HPDE6-E6E7 (cell line): ENCODE data around the gene CS.
"Not testable (repeated sequence)": the region's sequence is repeated elsewhere in the genome, so short reads cannot be mapped to it uniquely, and the experiment has no call there.

Experiments used
- DNase-seq: peaks from one replicate; pipeline ENCODE4 v3.0.0; 2011; ENCODE audit warnings: missing footprints; ENCODE audit errors: extremely low spot score

CS gene

DNA sequence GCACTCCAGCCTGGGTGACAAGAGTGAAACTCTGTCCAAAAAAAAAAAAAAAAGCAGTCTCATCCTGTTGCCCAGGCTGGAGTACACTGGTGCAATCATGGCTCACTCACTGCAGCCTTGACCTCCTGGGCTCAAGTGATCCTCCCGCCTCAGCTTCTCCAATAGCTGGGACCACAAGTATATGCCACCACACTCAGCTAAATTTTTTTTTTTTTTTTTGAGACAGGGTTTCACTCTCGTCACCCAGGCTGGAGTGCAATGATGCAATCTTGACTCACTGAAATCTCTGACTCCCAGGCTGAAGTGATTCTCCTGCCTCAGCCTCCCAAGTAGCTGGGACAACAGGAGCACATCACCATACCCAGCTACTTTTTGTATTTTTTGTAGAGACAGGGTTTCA, 20.9 kb upstream of the CS start:
- DNase-seq = no peak

DNA sequence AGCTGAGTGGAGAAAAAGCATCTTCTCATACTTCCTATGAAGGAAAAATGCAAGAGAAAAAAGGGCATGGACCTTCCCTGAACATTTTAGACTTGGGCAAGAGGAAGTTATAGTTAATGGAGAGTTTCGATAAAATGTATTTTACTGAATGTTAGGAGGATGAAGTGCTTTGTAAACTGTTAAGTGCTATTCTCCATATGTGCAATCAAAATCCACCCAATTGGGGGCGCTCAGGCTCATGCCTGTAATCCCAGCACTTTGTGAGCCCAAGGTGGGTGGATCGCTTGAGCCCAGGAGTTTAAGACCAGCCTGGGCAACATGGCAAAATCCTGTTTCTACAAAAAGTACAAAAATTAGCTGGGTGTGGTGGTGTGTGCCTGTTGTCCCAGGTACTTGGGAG, 17.5 kb upstream of the CS start:
- no peak for DNase-seq

DNA sequence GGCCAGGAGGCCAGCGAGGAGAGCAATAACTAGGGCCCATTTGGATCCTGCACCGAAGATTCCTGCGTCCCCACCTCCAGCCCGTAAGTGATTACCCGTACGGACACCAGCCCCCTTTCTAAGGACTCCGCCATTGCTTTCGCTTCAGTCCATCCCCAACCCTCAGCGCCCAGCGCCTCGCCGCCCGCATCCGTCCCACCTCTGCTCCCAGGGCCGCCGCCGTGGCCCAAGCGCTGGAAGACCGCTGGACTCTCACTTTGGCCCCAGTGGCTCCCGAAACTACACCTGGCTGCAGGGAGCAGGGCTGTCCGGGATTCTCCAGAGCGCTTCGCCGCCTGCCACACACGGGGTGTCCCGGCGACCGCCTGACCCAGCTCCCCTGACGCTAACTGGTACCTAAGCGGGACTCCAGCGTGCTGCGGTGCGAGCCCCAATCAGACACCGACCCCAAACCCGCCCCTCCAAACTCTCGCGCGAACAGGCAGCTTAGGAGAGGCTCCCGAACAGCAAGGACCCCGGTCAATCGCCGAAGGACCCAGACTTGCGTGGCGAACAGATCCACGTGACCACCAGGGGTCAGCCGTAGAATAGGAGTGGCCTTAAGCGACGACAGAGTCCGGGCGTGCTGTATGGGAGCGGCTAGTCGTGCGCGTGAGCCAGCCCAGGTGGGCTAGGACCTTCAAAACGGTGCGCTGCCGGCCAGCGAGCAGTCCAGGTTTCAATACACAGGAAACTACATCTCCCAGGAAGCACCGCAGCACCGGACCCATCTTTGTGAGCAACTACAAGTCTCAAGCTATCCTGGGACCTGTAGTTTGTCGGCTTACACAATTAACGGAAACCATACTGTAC, 15.7 kb upstream of the CS start, which contains the start of gene CNPY2:
Gene CNPY2 (minus strand): TSS at position 367 of the 852 bp plus-strand sequence. CDS start 771 bp downstream, outside the sequence.
- peak; percentile 97 for DNase-seq

GRCh38 chr12:56315249-56315621, 15.1 kb upstream of the CS start:
- no peak for DNase-seq

GRCh38 chr12:56311003-56311402, 10.9 kb upstream of the CS start:
- DNase-seq = no peak

DNA sequence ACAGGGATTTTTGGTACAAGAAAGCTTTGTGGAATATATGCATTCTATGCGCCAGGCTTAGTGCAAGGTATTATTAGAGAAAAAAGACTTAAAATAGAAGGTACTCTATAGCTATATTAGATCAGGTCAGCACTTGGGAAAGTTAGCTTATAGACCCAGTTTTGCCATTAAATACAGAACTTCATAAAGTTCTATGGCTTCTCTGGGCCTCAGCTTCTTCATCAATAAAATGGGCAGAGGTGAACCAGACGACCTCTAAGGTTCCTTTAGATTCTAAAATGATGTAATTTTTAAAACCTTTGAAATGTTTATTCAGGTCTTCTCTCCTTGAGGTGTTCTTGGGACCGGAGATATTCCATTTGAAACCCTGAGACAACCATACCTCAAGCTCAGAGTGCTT, 8.6 kb upstream of the CS start:
- no peak for DNase-seq

DNA sequence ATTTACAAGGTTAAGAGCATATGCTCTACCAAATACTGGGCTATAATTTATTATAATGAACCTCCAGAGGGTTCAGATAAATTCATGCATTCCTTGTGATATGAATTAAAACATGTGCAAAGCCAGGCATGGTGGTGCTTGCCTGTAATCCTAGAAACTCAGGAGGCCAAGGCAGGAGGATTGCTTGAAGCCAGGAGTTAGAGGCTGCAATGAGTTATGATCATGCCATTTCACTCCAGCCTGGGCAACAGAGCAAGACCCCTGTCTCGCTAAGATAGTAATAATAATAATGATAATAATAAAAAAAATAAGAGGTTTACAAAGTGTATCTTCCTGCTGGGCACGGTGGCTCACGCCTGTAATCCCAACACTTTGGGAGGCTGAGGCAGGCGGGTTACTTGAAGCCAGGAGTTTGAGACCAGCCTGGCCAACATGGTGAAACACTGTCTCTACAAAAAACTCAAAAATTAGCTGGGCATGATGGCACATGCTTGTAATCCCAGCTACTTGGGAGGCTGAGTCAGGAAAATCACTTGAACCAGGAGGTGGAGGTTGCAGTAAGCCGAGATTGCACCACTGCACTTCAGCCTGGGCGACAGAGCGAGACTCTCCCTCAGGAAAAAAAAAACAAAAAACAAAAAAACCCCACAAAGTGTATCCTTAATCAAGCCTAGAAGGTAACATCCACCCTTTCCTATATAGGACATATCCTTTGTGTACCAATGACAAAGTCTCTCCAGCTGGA, 7.3 kb upstream of the CS start:
- DNase-seq = no peak

- DNase-seq = no peak
These were observed 4.9 kb upstream of the CS start for GRCh38 chr12:56304872-56305590.

GRCh38 chr12:56304276-56304675, 4.1 kb upstream of the CS start:
- DNase-seq = no peak

DNA sequence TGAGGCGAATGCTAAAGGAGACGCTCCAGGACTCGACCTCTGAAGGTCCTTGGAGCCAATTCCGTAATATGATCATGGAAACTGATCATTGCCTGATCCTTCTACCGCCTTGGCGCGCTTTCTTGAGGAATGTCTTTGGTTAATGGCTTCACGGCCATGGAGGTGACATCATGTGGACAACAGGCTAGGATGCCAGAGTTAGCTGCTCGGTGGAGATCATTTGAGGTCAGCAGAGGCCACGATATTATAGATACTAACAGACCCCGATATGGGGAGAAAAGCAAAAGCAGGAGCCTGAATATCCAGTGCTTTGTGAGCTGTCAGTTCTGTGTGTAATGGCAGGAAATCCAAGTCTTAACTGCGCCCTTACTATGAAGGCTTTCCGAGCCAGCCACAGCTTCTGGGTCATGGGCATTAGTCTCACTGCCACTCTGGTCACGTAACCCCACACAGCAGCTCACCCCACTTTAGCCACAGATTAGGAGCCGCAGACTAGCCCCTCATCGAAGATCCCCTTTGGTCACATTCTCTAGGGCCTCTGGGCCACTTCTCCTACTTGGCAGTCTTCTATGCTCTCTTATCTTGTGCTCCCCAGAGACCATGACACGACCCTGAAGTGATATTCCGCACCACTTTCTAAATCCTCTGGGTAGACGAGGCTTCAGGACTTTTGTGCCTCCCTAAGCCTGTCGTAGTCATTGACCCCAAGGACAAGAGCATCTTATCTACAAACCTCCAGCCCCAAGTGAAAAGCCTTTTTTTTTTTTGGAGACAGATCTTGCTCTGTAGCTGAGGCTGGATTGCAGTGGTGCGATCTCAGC, 724 bp upstream of the CS start:
- no peak for DNase-seq

DNA sequence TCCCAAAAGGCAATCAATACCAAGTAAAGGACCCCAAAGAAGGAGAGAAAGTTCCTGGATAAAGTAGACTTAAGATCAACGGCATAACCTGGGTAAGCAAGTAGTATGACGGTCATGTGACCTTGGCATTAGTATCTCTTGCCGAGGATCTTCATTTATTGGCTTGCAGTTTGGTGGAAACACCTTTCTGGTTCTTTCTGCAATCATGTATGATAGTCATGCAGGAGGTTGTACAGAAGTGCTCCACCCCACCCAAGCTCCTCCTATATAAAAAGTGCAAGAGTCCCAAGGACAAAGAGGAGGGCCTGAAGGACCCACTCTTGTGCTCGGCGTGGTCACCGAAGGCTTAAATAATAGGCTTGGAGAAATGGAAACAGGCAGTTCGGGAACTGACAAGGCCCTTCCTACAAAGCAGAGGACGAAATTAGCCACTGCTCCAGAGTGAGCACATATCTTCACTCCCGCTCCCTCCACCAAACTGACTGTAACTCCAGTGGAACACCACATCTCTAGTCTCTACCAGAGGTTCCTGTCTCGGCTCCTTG, 750 bp downstream of the CS start:
- DNase-seq = no peak

- no peak for DNase-seq
These were observed 1.3 kb downstream of the CS start for GRCh38 chr12:56298828-56299227.

GRCh38 chr12:56297400-56297799, 2.7 kb downstream of the CS start:
- no peak for DNase-seq

DNA sequence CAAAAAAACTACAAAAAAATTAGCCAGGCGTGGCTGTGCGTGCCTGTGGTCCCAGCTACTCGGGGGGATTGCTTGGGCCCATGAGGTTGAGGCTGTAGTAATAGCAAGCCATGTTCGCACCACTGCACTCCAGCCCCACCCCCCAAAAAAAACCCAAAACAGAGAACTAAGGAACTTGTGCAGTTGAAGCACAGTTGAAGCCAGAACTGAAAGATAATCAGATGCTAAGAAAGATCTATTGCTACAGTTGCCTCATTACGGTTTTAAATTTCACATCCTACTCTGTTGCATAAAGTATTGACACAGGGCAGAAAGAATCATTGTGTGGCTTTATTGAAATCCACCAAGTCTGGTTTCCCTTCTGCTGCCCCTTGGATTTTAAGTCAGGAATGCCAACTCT, 3.8 kb downstream of the CS start:
- no peak for DNase-seq

DNA sequence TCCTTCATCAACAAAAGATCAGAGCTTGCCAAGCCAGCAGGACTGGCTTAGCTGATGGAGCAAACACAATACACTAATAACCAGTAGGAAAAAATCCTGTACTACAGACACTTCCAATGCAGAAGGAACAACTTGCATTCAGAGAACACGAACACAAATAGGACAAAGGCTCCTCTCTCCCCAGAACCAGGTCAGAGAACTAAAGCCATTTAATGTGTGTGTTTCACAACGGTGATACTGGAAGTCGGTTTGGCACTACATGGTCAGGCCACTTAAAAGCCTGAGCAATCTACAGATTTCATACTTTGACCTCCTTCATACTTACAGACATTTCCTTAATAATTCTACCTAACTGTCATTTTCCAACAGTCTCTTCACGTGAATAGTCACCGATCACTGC, 6.3 kb downstream of the CS start:
- DNase-seq = no peak

DNA sequence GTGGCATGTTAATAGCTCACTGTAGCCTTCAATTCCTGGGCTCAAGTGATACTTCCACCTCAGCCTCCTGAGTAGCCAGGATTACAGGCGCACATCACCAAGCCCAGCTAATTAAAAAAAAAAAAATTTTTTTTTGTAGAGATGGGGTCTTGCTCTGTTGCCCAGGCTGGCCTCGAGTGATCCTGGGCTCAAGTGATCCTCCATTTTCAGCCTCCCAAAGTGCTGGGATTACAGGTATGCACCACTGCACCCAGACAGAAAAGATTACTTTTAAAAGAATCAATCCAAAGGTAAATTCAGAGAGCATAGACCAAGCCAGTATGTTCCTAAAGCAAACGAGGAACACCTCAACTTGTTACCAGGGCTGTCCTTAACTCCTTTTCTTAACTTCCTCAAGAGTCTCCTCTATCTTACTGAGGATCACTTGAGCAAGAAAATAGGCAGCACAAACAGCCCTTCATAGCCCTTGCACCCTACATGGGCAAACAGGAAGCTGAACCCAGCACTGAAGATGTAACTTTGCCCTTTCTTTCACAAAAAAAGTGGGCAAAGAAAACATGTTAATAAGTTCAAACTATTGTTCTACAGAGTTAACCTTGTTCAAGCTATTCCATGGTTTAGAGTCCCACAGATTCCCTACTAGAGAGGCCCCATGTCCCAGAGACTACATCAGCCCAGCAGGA, 11.3 kb downstream of the CS start:
- DNase-seq = no peak

- DNase-seq = no peak
These were observed 13.9 kb downstream of the CS start for GRCh38 chr12:56286044-56286830.

DNA sequence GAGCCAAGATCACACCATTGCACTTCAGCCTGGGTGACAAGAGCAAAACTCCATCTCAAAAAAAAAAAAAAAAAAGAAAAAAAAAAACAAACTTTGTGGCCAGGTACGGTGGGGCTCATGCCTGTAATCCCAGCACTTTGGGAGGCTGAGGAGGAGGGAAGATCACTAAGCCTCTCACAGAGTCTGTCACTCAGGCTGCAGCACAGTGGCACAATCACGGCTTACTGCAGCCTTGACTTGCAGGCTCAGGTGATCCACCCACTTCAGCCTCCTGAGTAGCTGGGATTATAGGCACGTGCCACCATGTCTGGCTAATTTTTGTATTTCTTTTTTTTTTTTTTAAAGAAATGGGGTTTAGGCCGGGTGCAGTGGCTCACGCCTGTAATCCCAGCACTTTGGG, 15.9 kb downstream of the CS start:
- DNase-seq = not testable (repeated sequence)

GRCh38 chr12:56282579-56282978, 17.6 kb downstream of the CS start:
- DNase-seq = no peak

DNA sequence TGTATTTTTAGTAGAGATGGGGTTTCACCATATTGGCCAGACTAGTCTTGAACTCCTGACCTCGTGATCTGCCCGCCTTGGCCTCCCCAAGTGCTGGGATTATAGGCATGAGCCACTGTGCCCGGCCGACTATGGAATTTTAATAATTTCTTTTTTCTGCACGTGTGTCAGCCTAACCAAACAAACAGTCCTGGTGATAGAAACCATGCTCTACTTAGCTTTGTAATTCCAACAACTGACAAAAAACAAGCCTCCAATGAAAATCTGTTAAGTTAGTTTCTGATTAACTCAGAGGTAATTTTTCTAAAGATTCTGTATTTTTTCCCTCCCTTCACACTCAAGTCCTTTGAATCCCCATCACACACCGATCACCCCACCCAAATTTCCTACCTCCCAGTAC, 18.1 kb downstream of the CS start:
- no peak for DNase-seq
